Measurements from ENCODE around the gene MPHOSPH9. TPM values are rescaled to one million over a fixed set of nuclear protein-coding genes. Genes with fewer than 3 reads are reported as not detected.

Gene MPHOSPH9
- total and polyA plus RNA-seq, 11 donors = 6.0 to 32.3 (median 20.4) TPM

- Histone ChIP-seq H3K27me3 (no peaks in the 10 kb centered on the region), H3K4me1 (peaks cover 3 to 33% (median 26%) of the 10 kb centered on the region in 12 donors), H3K9me3 (no peaks in the 10 kb centered on the region), H3K4me3 (no peak overlapping the region), H3K27ac (no peak overlapping the region), H3K36me3 (peaks cover 0 to 58% (median 40%) of the 10 kb centered on the region in 9 donors)
- DNase-seq = no peak
- WGBS, 4 donors = 87 to 91% (median 89%) methylated on average over 32 to 35 of the region's 35 CpGs
- TF ChIP-seq POLR2A (IDR thresholded peaks at IDR 0.05) (no peak), CTCF (IDR thresholded peaks at IDR 0.05) (no peak)
- intact Hi-C loops (cut with DNase I) = loop anchor here in 2 of 10 donors (10.0 kb wide), 1 partner anchor 339 kb away; the partner anchor contains the start of gene DDX55 (in 2 of the 2)
- no peak for ATAC-seq
These were observed 33.1 kb upstream of the MPHOSPH9 start for GRCh38 chr12:123265851-123266678.

GRCh38 chr12:123264642-123265041 lies 31.7 kb upstream of the MPHOSPH9 start:
- H3K4me1 ChIP-seq = peaks cover 0 to 21% (median 19%) of the 10 kb centered on the region in 12 donors
- no peaks in the 10 kb centered on the region for H3K27me3 ChIP-seq
- no peak for ATAC-seq
- no peak overlapping the region for H3K27ac ChIP-seq
- H3K4me3 ChIP-seq = no peak overlapping the region
- peaks cover 0 to 72% (median 54%) of the 10 kb centered on the region in 9 donors for H3K36me3 ChIP-seq
- WGBS, 4 donors = 54 to 64% (median 59%) methylated on average over 7 of the region's 7 CpGs
- no peaks in the 10 kb centered on the region for H3K9me3 ChIP-seq
- TF ChIP-seq CTCF (IDR thresholded peaks at IDR 0.05) (peak in 3 of 12 donors; percentile 17 to 35 (median 25)), POLR2A (IDR thresholded peaks at IDR 0.05) (no peak)
- DNase-seq = no peak
- intact Hi-C loops (cut with DNase I) = loop anchor here in 2 of 10 donors (10.0 kb wide), 1 partner anchor 340 kb away; the partner anchor contains the start of gene DDX55 (in 2 of the 2)

DNA sequence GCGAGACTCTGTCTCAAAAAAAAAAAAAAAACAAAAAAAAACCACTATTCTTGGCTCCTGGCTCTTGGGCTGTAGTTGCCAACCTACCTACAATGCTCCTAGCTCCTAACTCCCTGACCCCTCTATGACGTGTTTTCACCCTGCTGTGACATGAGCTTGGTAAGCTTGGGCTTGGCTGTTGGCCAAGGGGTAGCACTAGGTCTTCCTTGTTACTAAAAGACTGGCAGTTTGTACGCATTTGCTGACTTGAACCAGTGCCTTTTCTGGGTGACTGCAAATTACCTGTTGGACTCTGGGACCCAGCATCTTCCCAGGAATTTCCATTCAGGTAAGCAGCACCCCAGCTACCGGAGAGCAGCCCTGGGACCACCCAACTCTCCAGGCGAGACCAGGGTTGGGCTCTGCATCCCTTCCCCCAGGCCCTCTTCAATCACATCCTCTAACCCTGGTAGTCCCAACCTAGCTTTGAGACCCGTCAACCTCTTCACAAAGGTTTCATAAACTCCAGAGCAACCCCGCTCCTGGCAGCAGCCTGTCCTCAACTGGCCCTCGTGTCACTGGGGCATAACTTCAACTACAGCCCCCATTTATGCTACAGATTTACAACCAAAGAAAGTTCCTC lies 30.4 kb upstream of the MPHOSPH9 start:
- no peak overlapping the region for H3K4me3 ChIP-seq
- peaks cover 0 to 86% (median 68%) of the 10 kb centered on the region in 9 donors for H3K36me3 ChIP-seq
- H3K27ac ChIP-seq = no peak overlapping the region
- ATAC-seq (no peak), DNase-seq (no peak)
- TF ChIP-seq CTCF (IDR thresholded peaks at IDR 0.05) = no peak
- TF ChIP-seq POLR2A (IDR thresholded peaks at IDR 0.05) = no peak
- H3K27me3 ChIP-seq = no peaks in the 10 kb centered on the region
- intact Hi-C loops (cut with DNase I) = loop anchor here in 2 of 10 donors (10.0 kb wide), 1 partner anchor 341 kb away; the partner anchor contains the start of gene DDX55 (in 2 of the 2)
- H3K4me1 ChIP-seq = peaks cover 0 to 9% (median 6%) of the 10 kb centered on the region in 12 donors
- WGBS, 4 donors = 88 to 91% (median 89%) methylated on average over 8 of the region's 8 CpGs
- H3K9me3 ChIP-seq = no peaks in the 10 kb centered on the region

DNA sequence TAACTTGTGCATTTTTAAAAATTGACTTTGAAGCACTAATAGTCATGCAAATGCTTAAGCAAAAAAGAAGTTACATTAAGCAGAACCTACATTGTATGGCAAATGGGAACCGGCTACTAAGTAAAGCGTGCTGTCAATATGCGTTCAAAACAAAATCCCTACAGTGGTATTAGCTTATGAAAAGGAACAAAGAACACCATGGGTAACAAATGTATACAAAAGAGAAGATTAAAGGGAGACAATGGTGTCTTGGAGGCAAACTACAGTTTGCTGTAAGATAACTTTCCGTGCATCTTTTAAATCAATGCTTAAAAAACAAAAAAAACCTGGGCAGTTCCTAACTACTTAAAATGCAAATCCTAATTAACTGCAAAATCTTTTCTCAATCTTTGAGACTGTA lies 28.3 kb upstream of the MPHOSPH9 start:
- 90 to 96% (median 94%) methylated on average over 4 of the region's 4 CpGs for WGBS, 4 donors
- Histone ChIP-seq H3K27me3 (no peaks in the 10 kb centered on the region), H3K9me3 (no peaks in the 10 kb centered on the region), H3K27ac (no peak overlapping the region), H3K36me3 (peaks cover 4 to 97% (median 82%) of the 10 kb centered on the region in 9 donors), H3K4me1 (no peaks in the 10 kb centered on the region), H3K4me3 (no peak overlapping the region)
- TF ChIP-seq CTCF (IDR thresholded peaks at IDR 0.05) = no peak
- no peak for TF ChIP-seq POLR2A (IDR thresholded peaks at IDR 0.05)
- intact Hi-C loops (cut with DNase I) = loop anchor here in 2 of 10 donors (10.0 kb wide), 1 partner anchor 344 kb away; the partner anchor contains the start of gene DDX55 (in 2 of the 2)
- no peak for ATAC-seq
- no peak for DNase-seq

All from heart left ventricle (tissue), 16 donors.